D721Med (cell line): Measurements from ENCODE around the gene SLC16A11.

ENCODE experiments used
- DNase-seq: peaks from one replicate; pipeline ENCODE4 v3.0.0; 2011; ENCODE audit warnings: low spot score; ENCODE audit not compliant: insufficient read length
- FAIRE-seq: peaks from 2 replicates; lab custom pipeline; 2011; peaks lifted over from hg19 to GRCh38; lab: Jason Lieb, UNC
- TF ChIP-seq, protein P1 (sequence below): IDR thresholded peaks from 2 replicates; pipeline ENCODE4 v1.5.1; 2012; ENCODE audit warnings: mild to moderate bottlenecking, control low read depth; ENCODE audit not compliant: insufficient read depth; ENCODE audit errors: missing control alignments

The SLC16A11 gene

GRCh38 chr17:7079581-7080455, 35.9 kb upstream of the SLC16A11 start, which contains the start of gene CLEC10A:
Gene CLEC10A, minus strand, starts transcription at chr17:7080251. Its CDS starts 1,439 bp downstream, at chr17:7078812.
- no peak for DNase-seq
- no peak for FAIRE-seq
- TF ChIP-seq, protein P1, sequence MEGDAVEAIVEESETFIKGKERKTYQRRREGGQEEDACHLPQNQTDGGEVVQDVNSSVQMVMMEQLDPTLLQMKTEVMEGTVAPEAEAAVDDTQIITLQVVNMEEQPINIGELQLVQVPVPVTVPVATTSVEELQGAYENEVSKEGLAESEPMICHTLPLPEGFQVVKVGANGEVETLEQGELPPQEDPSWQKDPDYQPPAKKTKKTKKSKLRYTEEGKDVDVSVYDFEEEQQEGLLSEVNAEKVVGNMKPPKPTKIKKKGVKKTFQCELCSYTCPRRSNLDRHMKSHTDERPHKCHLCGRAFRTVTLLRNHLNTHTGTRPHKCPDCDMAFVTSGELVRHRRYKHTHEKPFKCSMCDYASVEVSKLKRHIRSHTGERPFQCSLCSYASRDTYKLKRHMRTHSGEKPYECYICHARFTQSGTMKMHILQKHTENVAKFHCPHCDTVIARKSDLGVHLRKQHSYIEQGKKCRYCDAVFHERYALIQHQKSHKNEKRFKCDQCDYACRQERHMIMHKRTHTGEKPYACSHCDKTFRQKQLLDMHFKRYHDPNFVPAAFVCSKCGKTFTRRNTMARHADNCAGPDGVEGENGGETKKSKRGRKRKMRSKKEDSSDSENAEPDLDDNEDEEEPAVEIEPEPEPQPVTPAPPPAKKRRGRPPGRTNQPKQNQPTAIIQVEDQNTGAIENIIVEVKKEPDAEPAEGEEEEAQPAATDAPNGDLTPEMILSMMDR: no peak

- TF ChIP-seq, protein P1: no peak
- DNase-seq: no peak
- FAIRE-seq: no peak
Observed at GRCh38 chr17:7078711-7079110, 34.8 kb upstream of the SLC16A11 start.

DNA sequence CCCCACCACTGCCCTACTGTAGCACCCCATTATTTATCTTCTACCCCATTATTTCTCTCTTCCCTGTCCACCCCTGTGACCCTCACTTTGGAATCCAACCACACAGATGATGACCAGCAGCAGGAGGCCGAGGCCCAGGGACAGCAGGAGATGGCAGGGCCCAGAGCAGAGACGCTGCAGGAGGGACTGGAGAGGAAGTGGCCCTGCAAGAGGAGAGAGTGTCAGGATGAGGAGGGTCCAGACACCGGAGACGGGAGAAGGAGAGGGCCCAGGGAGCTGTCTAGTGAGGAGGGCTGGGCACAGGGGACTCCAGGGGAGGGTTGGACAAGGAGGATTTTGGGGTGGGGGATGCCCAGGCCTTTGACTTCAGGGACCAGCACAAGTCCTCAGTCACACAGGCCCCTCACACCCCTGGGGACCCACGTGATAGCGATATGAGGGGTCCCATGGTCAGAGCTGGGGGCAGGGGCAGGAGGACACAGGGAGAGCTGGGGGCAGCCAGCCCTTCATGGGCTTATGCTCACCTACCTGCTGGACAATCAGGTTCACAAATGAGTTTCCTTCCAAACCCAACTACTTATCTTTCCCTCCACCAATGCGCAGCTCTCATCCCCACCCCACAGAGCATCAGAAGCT, 34.1 kb upstream of the SLC16A11 start:
- no peak for FAIRE-seq

DNA sequence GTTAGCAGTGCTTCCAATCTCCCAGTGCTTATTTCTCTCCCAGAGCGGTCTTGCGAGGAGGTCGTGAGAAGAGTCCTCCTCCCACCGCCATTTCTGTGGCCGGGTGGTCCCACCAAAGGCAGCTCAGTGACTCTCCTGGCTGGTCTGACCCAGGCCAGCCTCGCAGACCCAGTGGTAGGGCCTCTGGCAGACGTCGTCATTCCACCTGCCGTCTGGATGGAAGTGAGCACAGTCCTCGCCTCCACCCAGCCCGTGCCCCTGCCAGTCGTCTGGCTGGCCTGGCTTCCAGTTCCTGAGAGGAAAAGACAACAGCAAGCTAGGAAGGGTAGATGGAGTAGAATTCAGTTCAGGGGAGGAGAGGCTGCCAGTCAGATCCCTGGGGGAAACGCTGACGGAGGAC, 31.0 kb upstream of the SLC16A11 start:
- DNase-seq (no peak), FAIRE-seq (no peak)
- TF ChIP-seq, protein P1: no peak

More for the DNA sequence above, 34.1 kb upstream of the SLC16A11 start:
- TF ChIP-seq, protein P1: no peak
- DNase-seq: no peak

DNA sequence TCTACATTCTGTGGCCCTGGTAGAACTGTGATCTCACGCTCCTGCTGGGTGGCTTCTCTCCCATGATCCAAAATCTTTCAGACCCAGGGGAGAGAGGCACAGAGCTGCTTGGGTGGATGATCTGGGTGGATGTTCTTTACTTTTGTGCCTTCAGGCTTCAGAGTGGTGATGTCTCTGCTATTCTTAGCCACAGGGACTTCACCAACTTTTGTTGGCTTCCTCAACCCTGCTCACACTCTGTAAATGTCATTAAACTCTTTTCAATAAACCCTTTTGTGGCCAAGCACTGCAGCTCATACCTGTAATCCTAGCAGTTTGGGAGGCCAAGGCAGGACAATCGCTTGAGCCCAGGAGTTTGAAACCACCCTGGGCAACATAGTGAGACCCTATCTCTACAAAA, 28.5 kb upstream of the SLC16A11 start:
- TF ChIP-seq, protein P1: no peak
- DNase-seq: no peak
- no peak for FAIRE-seq

GRCh38 chr17:7070712-7071111, 26.8 kb upstream of the SLC16A11 start:
- FAIRE-seq: no peak
- TF ChIP-seq, protein P1: no peak
- no peak for DNase-seq

DNA sequence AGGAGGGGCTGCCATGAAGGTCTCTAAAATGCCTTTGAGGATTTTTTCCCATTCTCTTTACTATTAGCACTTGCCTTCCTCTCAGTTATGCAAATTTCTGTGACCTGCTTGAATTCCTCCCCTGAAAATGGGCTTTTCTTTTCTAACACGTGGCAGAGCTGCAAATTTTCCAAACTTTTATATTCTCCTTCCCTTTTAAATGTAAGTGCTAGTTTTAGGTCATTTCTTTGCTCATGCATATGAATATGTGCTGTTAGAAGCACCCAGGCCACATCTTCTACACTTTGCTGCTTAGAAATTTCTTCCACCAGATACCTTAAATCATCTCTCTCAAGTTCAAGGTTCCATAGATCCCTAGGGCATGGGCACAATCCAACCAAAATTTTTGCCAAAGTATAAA, 24.4 kb upstream of the SLC16A11 start:
- no peak for FAIRE-seq
- TF ChIP-seq, protein P1: no peak
- no peak for DNase-seq
